Transverse colon (tissue), 4 donors: ENCODE results near the gene SLC7A6OS. TPM values are rescaled to one million over a fixed set of nuclear protein-coding genes. Genes with fewer than 3 reads are reported as not detected.
A peak's percentile ranks its signal among the peaks of the same experiment; 100 is the strongest.

Experiments
- DNase-seq: peaks from one replicate; pipeline ENCODE4 v3.0.0-alpha.2; 2019
- H3K27ac ChIP-seq, 4 donors: fragments of 200-600 bp; sonication (generic); 2 replicates each; pipeline ENCODE4 v1.5.1; 2016 to 2018; ENCODE audit warnings: inconsistent platforms in 4 of 4
- H3K27me3 ChIP-seq: fragments of 200-600 bp; sonication (generic); 2 replicates; pipeline ENCODE4 v1.5.1; 2017; ENCODE audit warnings: inconsistent platforms
- H3K36me3 ChIP-seq, 4 donors: fragments of 200-600 bp; sonication (generic); 2 replicates each; pipeline ENCODE4 v1.5.1; 2017 to 2019; ENCODE audit warnings: inconsistent platforms in 4 of 4
- H3K4me1 ChIP-seq, 4 donors: fragments of 200-600 bp; sonication (generic); 2 replicates each; pipeline ENCODE4 v1.5.1; 2017 to 2020; ENCODE audit warnings: inconsistent platforms in 4 of 4
- H3K4me3 ChIP-seq, 4 donors: fragments of 200-600 bp; sonication (generic); 1 replicate in 1 of 4; 2 replicates in 3 of 4; pipeline versions ENCODE4 v1.5.1 to v1.6.1; 2017 to 2019; ENCODE audit warnings: inconsistent platforms in 4 of 4
- H3K9me3 ChIP-seq, 2 donors: fragments of 200-600 bp; sonication (generic); 2 replicates each; pipeline ENCODE4 v1.5.1; 2017 to 2019; ENCODE audit warnings: inconsistent platforms in 2 of 2
- EP300 ChIP-seq: sonication (generic); formaldehyde crosslinking; IDR thresholded peaks from one replicate; pipeline ENCODE4 v1.6.1; 2017; ENCODE audit warnings: antibody characterized with exemption, low read depth
- POLR2A ChIP-seq: fragments of 450-650 bp; IDR thresholded peaks from one replicate; pipeline ENCODE4 v1.6.1; 2016; ENCODE audit warnings: antibody characterized with exemption, mild to moderate bottlenecking, moderate library complexity
- POLR2AphosphoS5 ChIP-seq, 3 donors: sonication (generic); formaldehyde crosslinking; IDR thresholded peaks; one replicate each; pipeline ENCODE4 v1.6.1; 2016; ENCODE audit warnings: antibody characterized with exemption in 3 of 3
- WGBS, 2 donors: methylation state at CpG; one replicate each; pipeline ENCODE4 v1.1.5; 2018; ENCODE audit warnings: low coverage in 1 of 2; 5-methylcytosine and 5-hydroxymethylcytosine counted together
- in situ Hi-C, 4 donors: fragments of 200-750 bp; cut with MboI; loops; one replicate each; pipeline versions ENCODE4 v1.15.0 to v1.15.1; 2017; ENCODE audit warnings: low sequenced_read_pairs in 3 of 4, low pct_ligation_motif_present in 1 of 4, low pct_unique_long_range_greater_than_20kb in 1 of 4
- intact Hi-C: fragments of 100-400 bp; cut with DNase I; formaldehyde crosslinking; loops from one replicate; pipeline ENCODE4 v1.15.1; 2023; ENCODE audit warnings: low total_unique reads
- total RNA-seq, 4 donors: library from RNA; depleted of rRNA; stranded (reverse); fragments of >200 nt; gene quantifications; one replicate each; pipeline ENCODE4 v1.1.0, GENCODE V29; 2016
- TF ChIP-seq, protein P1 (sequence below), 5 experiments: fragments of 200-600 bp in 3 of 5; fragments of 450-650 bp in 2 of 5; sonication (generic) in 3 of 5; IDR thresholded peaks; 1 replicate in 2 of 5; 2 replicates in 3 of 5; pipeline ENCODE4 v1.5.1; 2016 to 2017; ENCODE audit warnings: antibody characterized with exemption in 5 of 5, inconsistent platforms in 3 of 5, mild to moderate bottlenecking in 2 of 5, moderate library complexity in 1 of 5

The SLC7A6OS gene
- total RNA-seq, 4 donors from 2014 or later, result 7.8 to 49.0 (median 15.3) TPM

DNA sequence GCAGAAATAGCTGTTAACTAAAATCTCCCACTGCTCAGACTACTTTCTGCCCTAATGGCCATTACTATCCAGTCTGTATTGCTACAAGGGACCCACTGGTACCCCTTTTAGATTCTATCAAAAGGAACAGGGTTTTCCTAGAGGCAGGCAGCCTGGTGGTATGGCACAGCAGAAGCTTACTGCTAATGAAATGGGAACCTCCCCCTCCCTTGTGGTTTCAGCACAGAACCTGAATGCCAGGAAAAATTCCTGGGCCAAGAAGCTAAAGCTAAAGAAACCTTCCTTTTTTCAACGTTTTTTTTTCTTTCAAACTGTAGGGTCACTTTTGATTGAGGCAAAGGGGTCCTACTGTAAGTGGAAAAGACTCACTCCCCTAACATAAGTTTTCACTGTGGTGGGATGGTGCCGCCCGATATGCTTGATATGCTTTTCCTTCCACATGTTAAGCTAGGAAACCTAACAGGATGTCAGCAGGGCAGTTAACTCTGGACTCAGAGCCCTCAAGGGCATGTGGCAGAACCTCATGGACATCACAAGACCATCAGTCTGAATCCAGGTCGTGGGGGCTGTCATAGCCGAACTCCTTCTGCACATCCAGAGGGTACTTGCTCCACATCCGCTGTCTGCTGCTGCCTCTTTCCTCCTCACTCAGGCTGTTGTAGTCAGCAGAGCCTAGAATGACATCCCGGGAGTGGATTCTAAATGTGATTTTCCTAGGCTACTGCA, 9.8 kb downstream of the SLC7A6OS start:
- H3K4me1 ChIP-seq, result peaks cover 0 to 7% (median 3%) of the 10 kb centered on the region in 4 donors
- no peak for DNase-seq
- TF ChIP-seq POLR2A (no peak), EP300 (no peak), POLR2AphosphoS5 (IDR thresholded peaks at IDR 0.05) (no peak)
- TF ChIP-seq, protein P1, sequence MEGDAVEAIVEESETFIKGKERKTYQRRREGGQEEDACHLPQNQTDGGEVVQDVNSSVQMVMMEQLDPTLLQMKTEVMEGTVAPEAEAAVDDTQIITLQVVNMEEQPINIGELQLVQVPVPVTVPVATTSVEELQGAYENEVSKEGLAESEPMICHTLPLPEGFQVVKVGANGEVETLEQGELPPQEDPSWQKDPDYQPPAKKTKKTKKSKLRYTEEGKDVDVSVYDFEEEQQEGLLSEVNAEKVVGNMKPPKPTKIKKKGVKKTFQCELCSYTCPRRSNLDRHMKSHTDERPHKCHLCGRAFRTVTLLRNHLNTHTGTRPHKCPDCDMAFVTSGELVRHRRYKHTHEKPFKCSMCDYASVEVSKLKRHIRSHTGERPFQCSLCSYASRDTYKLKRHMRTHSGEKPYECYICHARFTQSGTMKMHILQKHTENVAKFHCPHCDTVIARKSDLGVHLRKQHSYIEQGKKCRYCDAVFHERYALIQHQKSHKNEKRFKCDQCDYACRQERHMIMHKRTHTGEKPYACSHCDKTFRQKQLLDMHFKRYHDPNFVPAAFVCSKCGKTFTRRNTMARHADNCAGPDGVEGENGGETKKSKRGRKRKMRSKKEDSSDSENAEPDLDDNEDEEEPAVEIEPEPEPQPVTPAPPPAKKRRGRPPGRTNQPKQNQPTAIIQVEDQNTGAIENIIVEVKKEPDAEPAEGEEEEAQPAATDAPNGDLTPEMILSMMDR (IDR thresholded peaks at IDR 0.05), result no peak
- H3K4me3 ChIP-seq, result no peak overlapping the region
- no peak overlapping the region for H3K27ac ChIP-seq
- intact Hi-C loops (no loop called here), in situ Hi-C loops (no loop called here)
- peaks cover 0 to 52% (median 26%) of the 10 kb centered on the region in 4 donors for H3K36me3 ChIP-seq
- no peaks in the 10 kb centered on the region for H3K27me3 ChIP-seq
- 77 to 86% methylated on average over 5 to 7 of the region's 7 CpGs for WGBS, 2 donors
- no peaks in the 10 kb centered on the region for H3K9me3 ChIP-seq

DNA sequence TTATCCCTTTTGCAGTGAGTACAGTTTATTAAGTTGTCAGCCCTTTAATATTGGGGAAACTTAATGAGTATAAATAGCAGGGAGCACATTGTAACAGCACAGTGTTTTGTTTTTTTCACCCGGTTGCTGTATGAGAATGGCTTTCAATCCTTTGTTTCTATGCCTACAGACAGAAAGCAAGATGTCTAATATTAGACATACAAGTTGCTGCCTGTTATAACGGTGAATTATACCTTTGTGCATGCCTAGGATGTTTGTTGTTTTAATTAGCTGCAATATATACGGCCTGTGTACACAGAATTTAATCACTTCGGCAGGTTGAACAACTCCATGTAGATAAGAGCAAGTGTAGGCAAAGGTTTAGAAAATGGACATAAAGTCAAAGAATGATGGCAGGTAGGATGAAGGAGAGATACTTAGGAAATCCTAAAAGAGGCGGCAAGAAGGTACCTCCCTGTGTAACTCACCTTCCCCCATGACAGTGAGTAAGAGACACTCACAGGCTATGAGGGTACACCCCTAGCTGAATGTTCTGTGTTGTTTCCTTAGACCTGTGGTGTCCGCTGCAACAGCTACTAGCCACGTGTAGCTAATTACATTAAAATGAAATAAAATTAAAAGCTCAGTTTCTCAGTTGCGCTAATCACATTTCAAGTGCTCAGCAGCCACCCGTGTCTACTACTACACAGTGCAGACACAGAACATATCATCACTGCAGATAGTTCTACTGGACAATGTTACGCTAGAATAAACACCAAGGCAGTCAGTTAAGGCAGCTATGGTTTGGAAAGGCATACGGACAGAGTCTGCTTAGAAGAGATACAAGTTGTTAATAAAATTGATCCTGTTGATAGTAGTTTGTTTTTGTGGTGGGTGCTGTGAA, 10.9 kb downstream of the SLC7A6OS start:
- no peaks in the 10 kb centered on the region for H3K9me3 ChIP-seq
- no peak overlapping the region for H3K4me3 ChIP-seq
- no peak for DNase-seq
- peaks cover 0 to 7% (median 3%) of the 10 kb centered on the region in 4 donors for H3K4me1 ChIP-seq
- peak overlapping the region in 3 of 4 donors; percentile 19 to 52 (median 32) for H3K27ac ChIP-seq
- in situ Hi-C loops, result no loop called here
- no peaks in the 10 kb centered on the region for H3K27me3 ChIP-seq
- peaks cover 0 to 60% (median 26%) of the 10 kb centered on the region in 4 donors for H3K36me3 ChIP-seq
- TF ChIP-seq, protein P1 (IDR thresholded peaks at IDR 0.05), result no peak
- TF ChIP-seq POLR2AphosphoS5 (IDR thresholded peaks at IDR 0.05) (no peak), EP300 (no peak), POLR2A (no peak)
- 61 to 68% methylated on average over 6 to 11 of the region's 11 CpGs for WGBS, 2 donors
- intact Hi-C loops, result no loop called here

DNA sequence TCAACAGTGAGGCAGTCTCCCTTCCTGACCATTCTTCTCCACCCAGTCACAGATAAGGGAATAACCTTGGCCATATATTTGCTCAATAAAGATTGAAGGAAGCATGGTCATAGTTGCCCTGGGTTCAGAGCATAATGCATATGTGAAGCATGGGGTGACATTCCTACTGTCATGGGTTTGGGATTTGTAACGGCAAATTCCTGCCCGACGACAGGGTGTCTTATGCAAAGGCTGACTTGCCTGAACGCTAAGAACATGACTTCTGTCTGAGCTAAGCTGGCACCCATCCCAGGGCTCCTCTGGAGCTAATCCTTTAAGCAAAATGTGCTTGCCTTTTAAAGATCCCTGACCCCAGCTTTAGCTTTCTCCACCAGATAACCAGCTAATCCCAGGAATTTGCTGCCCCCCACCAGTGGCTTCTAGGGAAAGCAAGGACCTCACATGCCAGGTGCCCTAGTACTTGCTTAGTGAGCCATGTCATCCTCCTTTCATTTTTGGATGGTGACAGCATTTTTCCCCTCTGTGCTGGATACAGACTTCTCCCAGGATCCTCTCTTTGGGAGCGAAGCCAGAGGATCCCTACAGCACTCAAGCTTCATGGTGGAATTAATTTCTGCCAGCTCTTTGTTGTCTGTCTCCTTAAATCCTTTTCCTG, 11.7 kb downstream of the SLC7A6OS start:
- WGBS, 2 donors, result 65 to 86% methylated on average over 1 to 5 of the region's 5 CpGs
- Histone ChIP-seq H3K4me1 (peaks cover 0 to 7% (median 3%) of the 10 kb centered on the region in 4 donors), H3K4me3 (no peak overlapping the region), H3K9me3 (no peaks in the 10 kb centered on the region), H3K36me3 (peaks cover 0 to 63% (median 26%) of the 10 kb centered on the region in 4 donors), H3K27ac (peak overlapping the region; percentile 19 to 52 (median 28)), H3K27me3 (no peaks in the 10 kb centered on the region)
- TF ChIP-seq EP300 (no peak), POLR2A (no peak), POLR2AphosphoS5 (IDR thresholded peaks at IDR 0.05) (no peak)
- TF ChIP-seq, protein P1 (IDR thresholded peaks at IDR 0.05), result no peak
- no peak for DNase-seq
- intact Hi-C loops, result no loop called here
- in situ Hi-C loops, result no loop called here

DNA sequence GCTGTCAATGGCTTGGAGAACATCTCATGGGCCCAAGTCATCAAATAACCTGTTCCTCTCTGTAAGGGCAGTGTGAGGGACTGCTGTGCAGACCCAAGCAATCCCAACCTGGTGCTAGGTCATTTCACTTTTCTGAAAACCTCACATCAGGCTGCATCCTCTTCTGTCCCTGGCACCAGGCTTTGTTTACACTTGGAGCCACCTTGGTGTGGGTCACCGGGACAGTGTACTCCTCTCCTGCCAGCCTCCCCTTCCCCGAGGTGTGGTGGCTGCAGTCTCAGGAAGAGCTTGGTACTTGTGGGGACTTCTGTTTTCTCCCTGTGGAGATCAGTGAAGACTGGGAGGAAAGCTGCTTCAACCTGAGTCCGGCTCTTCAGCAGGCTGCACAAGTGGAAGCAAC, 12.4 kb downstream of the SLC7A6OS start:
- intact Hi-C loops (no loop called here), in situ Hi-C loops (no loop called here)
- Histone ChIP-seq H3K27me3 (no peaks in the 10 kb centered on the region), H3K9me3 (no peaks in the 10 kb centered on the region), H3K4me1 (peaks cover 0 to 7% (median 3%) of the 10 kb centered on the region in 4 donors), H3K4me3 (no peak overlapping the region), H3K27ac (peak overlapping the region; percentile 19 to 52 (median 28)), H3K36me3 (peaks cover 0 to 63% (median 26%) of the 10 kb centered on the region in 4 donors)
- no peak for TF ChIP-seq POLR2A
- TF ChIP-seq, protein P1 (IDR thresholded peaks at IDR 0.05), result no peak
- DNase-seq, result no peak
- WGBS, 2 donors, result 86% methylated on average over 3 of the region's 3 CpGs; no CpG with 5 or more reads in 1 of the 2 donors
